ENCODE data around the gene CMTM1.
"Not testable (repeated sequence)": the region's sequence is repeated elsewhere in the genome, so short reads cannot be mapped to it uniquely, and the experiment has no call there.

The CMTM1 gene

DNA sequence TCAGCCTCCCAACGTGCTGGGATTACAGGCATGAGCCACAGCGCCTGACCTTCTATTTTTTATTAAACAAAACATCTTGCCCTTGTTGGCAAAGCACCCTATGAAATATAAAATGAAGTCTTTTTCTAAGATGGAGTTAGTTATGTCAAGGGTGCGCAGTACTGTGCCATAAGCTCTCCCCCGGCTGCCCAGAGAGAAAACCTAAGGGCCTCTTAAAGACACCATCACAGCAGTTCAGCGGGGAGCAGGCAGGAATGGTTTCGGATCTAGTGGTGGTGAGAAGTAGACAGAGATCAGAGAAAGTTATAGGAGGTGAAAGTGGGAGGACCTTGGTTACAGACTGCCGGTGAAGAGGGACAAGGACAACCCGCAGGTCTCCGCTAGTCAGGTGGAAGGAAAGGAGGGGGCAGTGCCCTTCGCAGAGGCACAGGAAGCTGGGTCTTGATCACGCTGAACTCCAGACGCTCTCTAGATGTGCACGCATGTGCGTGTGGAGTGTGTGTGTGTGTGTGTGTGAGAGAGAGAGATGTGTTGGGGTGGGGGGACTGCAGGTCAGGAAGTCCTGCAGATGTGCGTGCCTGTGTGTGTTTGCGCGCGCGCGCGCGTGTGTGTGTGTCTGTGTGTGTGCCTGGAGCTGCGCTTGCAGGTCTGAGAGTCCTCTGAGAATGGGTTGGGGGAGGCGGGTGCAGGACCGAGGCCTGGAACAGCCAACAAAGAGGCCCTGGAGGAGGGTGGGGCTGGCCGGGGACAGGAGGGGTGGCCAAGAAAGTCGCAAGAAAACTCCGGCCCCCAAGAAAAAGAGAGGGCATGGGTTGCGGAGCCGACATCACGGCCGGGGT is 37.5 kb downstream of the CMTM1 start:
- Mint-ChIP-seq H3K9me3 (peaks cover 5% of the 10 kb centered on the region), H3K4me1 (ENCODE audit: low read depth) (peaks cover 54% of the 10 kb centered on the region), H3K4me3 (peak overlapping the region; percentile 85), H3K36me3 (ENCODE audit: low read depth) (peaks cover 22% of the 10 kb centered on the region), H3K27ac (peak overlapping the region; percentile 93), H3K27me3 (no peaks in the 10 kb centered on the region)
- DNase-seq, result no peak

DNA sequence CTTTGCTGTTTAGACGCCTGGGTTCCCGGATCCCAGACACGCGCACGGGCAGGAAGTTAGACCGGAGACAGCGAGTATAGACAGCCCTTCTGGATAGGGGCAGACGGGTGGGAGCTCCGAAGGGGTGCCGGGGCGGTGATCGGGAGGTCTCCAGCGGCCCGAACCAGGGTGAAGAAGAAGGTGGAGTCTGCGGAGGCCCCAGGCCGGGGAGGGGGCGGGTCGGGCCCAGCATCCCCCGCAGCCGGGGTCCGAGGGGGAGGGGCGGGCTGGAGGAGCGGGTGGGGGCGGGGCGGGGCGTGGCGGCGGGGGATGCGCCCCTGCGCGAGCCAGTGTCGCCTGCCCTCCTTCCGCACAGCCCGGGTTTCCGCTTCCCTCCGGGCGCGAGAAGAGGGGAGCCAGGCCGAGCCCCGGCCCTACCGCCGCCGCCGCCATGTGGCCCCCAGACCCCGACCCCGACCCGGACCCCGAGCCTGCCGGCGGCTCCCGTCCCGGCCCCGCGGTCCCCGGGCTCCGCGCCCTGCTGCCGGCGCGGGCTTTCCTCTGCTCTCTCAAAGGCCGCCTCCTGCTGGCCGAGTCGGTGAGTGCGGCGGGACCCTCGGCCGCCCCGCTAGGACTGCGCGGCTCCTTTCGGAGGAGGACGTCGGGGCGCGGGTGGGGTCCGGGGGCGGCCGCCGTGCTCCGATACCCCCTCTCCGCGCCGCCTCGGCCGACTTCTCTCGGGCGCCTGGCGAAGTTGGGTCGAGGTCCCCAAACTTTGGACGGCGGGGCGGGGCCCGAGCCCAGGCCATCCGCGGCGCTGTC is 38.3 kb downstream of the CMTM1 start, which contains the start of gene CMTM3:
Gene CMTM3, plus strand, starts transcription at position 329 of the 801 bp plus-strand sequence. Its CDS starts 102 bp downstream, at position 431.
- H3K4me1 Mint-ChIP-seq (ENCODE audit: low read depth), result peaks cover 52% of the 10 kb centered on the region
- H3K27ac Mint-ChIP-seq, result peak within 1 kb of the TSS; percentile 93
- H3K27me3 Mint-ChIP-seq, result no peaks in the 10 kb centered on the region
- peak within 1 kb of the TSS; percentile 85 for H3K4me3 Mint-ChIP-seq
- H3K9me3 Mint-ChIP-seq, result peaks cover 5% of the 10 kb centered on the region
- DNase-seq, result peak; percentile 90
- H3K36me3 Mint-ChIP-seq (ENCODE audit: low read depth), result peaks cover 31% of the 10 kb centered on the region

DNA sequence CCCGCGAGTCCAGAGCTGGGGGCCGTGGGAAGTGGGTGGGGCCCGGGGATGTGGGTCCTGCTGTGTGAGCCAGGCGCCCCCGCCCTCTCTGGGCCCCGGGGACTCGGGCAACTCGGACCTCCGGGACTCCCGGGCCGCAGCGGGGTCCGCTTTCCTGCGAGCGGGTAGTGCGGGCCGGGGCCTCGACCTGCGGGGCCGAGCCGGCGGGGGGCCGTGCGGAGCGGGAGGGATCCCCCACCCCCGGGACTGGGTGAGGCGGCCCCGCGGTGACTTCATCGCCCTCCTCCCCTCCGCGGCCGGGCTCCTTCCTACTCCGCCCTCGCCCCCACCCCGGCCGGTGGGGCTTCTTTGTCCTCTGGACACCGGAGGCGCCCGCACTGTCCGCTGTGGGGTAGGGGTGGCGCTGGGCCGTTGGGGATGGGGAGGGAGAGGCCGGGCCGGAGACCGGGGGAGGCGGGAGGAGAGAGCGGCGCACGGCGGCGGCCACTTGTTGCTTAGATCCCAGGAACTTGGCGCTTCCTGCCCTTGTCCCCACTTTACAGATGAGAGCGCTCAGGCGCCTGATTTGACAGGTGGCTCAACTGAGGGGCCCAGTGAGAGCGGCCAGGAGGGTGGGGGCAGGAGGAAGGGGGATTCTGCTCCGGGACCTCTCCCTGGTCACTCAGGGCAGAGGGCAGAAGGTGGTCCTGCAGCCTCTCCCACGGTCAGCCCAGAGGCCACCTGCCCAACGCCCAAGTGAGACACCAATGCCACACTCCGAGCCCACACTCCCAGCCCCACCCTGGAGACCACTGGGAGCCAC is 39.1 kb downstream of the CMTM1 start:
- peaks cover 48% of the 10 kb centered on the region for H3K4me1 Mint-ChIP-seq (ENCODE audit: low read depth)
- H3K36me3 Mint-ChIP-seq (ENCODE audit: low read depth), result peaks cover 39% of the 10 kb centered on the region
- peaks cover 5% of the 10 kb centered on the region for H3K9me3 Mint-ChIP-seq
- peak overlapping the region; percentile 85 for H3K4me3 Mint-ChIP-seq
- H3K27me3 Mint-ChIP-seq, result no peaks in the 10 kb centered on the region
- DNase-seq, result peak; percentile 67
- H3K27ac Mint-ChIP-seq, result peak overlapping the region; percentile 89

DNA sequence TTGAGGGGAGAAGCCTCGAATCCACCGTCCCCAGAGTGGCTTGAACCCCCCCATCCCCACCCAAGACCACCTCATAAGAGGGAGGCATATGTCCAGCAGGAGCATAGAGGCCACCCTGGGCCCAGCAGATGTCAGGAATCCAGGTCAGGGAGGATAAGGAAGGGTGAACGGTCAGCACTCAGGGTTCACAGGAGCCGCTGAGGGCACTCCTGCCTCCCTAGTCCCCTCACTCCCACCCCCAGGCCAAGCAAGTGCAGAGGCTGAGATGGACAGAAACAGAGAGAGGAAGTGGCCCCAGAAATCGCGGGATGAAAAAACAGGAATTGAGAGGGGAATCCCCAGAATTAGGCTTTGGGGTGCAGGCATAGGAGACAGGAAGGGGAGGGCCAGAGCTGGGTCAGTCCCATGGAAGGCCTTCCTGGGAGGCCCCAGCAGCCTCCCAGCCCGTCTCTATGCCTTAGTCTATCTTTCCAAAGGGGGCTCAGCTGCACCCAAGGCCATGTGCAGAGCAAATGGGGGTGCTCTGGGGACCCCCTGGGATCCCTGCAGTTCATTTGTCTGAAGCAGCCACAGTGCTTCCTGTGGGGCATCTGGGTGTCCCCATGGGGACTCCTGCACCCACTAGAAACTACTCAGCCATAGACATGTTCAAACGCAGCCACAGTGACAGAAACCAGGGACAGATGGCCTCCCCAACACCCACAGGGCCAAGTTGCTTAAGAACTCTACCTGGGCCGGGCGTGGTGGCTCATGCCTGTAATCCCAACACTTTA is 39.9 kb downstream of the CMTM1 start:
- DNase-seq, result no peak
- Mint-ChIP-seq H3K4me1 (ENCODE audit: low read depth) (peaks cover 42% of the 10 kb centered on the region), H3K36me3 (ENCODE audit: low read depth) (peaks cover 46% of the 10 kb centered on the region), H3K27ac (peak overlapping the region; percentile 89), H3K27me3 (no peaks in the 10 kb centered on the region), H3K9me3 (peaks cover 3% of the 10 kb centered on the region), H3K4me3 (peak overlapping the region; percentile 85)

DNA sequence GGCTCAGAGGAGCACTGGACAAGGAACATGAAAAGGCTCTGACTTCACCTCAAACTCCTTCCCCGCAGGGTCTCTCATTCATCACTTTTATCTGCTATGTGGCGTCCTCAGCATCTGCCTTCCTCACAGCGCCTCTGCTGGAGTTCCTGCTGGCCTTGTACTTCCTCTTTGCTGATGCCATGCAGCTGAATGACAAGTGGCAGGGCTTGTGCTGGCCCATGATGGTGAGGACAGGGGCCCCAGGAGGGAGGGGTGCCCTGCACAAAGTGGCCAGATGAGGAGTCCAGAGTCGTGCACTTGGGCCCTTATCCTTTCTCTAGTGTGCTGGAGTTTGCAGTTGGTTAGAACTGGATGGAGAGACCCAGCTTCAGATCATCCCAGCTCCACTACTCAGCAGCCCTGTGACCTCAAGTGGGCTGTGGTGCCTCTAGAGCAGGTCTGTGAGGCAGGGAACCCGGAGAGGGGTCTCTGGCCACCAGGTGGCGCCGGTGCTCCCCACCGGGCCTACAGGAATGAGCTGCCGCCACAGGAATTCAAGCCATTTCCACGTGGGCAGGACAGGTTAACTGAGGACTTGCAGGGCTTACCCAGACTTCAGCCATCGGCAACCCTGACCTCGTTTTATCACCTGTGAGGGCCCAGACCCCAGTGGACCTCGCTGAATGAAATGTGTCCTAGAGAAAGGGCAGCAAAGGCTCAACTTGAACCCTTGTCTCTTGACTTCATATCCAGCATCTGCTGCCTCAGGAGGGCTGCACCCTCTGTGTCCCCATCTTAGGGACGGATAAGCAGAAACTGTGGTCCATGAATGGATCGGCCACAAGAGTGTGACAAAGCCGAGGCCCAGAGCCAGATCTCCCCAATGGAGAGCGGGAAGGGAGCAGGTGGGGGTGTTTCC is 42.3 kb downstream of the CMTM1 start:
- DNase-seq, result peak; percentile 90
- no peaks in the 10 kb centered on the region for H3K27me3 Mint-ChIP-seq
- H3K4me1 Mint-ChIP-seq (ENCODE audit: low read depth), result peaks cover 38% of the 10 kb centered on the region
- no peaks in the 10 kb centered on the region for H3K9me3 Mint-ChIP-seq
- H3K27ac Mint-ChIP-seq, result peak overlapping the region; percentile 81
- H3K36me3 Mint-ChIP-seq (ENCODE audit: low read depth), result peaks cover 70% of the 10 kb centered on the region
- H3K4me3 Mint-ChIP-seq, result no peak overlapping the region

DNA sequence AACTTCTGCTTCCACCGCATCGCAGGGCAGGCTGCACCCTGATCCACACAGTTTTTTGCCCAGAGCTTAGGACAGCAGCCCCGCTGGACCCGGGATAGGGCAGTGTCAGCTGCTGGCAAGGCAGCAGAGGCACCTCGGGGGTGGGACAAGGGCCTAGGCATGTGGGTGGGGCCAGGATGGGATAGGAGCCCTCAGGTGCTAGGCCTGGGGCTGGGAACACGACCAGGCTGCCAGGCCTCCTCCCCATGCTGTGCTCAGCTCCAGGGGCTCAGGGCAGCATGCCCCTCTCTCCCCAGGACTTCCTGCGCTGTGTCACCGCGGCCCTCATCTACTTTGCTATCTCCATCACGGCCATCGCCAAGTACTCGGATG is 42.9 kb downstream of the CMTM1 start:
- Mint-ChIP-seq H3K4me1 (ENCODE audit: low read depth) (peaks cover 31% of the 10 kb centered on the region), H3K4me3 (no peak overlapping the region), H3K27me3 (no peaks in the 10 kb centered on the region), H3K9me3 (no peaks in the 10 kb centered on the region), H3K27ac (peak overlapping the region; percentile 81), H3K36me3 (ENCODE audit: low read depth) (peaks cover 71% of the 10 kb centered on the region)
- no peak for DNase-seq

DNA sequence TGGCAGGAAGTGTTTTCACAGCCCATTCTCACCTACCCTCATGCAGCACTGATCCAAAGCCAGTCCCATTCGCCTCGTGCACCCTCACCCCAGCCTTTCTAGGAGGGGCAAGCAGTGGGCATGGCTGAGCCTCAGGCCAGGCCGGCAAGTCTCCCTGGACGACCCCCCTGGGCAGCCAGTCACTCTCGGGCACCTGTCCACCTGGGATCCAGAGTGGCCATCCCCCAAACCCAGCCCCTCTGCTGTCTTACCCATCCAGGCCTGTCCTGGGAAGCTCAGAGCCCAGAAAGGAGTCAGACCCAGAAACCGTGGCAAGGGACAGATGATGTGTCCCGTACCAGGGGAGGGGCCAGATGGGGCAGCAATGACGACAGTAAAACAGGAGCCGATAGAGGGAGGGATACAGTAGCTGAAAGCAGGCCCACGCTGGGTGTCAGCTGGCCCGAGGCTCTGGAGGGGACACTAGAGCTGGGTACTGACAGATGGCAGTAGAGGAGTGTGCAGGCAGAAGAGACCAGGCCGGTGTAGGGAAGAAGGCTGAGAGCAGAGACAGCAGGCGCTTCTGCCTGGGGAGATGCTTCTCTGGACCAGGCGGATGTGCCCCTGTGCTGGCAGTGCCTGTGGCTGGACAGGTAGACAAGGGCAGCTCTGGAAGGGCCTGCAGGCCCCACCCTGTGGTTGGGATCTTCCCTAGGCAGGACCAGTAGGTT is 44.0 kb downstream of the CMTM1 start:
- Mint-ChIP-seq H3K27me3 (no peaks in the 10 kb centered on the region), H3K4me3 (no peak overlapping the region), H3K36me3 (ENCODE audit: low read depth) (peaks cover 78% of the 10 kb centered on the region), H3K27ac (peak overlapping the region; percentile 63), H3K9me3 (no peaks in the 10 kb centered on the region), H3K4me1 (ENCODE audit: low read depth) (peaks cover 29% of the 10 kb centered on the region)
- no peak for DNase-seq

DNA sequence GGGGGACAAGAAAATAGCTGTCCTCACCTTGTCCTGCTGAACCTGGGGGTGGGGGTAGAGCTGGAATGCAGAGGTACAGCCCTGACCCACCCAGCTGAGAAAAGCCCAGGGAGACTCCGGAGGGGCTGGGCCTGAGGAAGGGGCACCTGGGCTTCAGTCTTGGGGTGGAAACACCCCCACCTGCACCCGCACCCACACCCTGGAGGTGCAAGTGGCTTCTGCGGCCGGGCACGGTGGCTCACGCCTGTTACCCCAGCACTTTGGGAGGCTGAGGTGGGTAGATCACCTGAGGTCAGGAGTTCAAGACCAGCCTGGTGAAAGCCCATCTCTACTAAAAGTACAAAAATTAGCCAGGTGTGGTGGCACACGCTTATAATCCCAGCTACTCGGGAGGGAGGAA is 45.7 kb downstream of the CMTM1 start:
- not testable (repeated sequence) for DNase-seq, H3K9me3 Mint-ChIP-seq, H3K27me3 Mint-ChIP-seq, H3K27ac Mint-ChIP-seq, H3K4me3 Mint-ChIP-seq
- H3K4me1 Mint-ChIP-seq (ENCODE audit: low read depth), result peaks cover 19% of the 10 kb centered on the region
- H3K36me3 Mint-ChIP-seq (ENCODE audit: low read depth), result peaks cover 74% of the 10 kb centered on the region

DNA sequence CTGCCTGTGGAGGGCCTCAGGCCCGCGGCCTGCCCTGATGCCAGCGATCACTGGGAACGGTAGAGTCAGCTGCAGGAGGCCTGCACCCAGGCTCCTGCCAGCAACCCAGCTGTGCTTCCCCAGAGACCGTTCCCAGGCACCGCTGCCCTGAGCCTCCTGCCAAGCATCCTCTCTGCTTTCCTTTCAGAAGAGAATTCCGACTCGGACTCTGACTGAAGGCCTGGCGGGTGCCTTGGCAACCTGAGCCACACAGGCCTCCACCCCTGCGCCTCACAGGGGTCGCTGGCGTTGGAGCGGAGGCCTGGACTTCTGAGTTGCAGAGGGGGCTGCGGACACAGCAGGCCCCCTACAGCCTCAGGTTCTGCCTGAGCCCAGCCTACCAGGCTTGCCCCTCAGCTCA is 46.2 kb downstream of the CMTM1 start:
- Mint-ChIP-seq H3K4me3 (no peak overlapping the region), H3K9me3 (no peaks in the 10 kb centered on the region), H3K36me3 (ENCODE audit: low read depth) (peaks cover 70% of the 10 kb centered on the region), H3K27me3 (no peaks in the 10 kb centered on the region), H3K4me1 (ENCODE audit: low read depth) (peaks cover 14% of the 10 kb centered on the region), H3K27ac (no peak overlapping the region)
- DNase-seq, result no peak

DNA sequence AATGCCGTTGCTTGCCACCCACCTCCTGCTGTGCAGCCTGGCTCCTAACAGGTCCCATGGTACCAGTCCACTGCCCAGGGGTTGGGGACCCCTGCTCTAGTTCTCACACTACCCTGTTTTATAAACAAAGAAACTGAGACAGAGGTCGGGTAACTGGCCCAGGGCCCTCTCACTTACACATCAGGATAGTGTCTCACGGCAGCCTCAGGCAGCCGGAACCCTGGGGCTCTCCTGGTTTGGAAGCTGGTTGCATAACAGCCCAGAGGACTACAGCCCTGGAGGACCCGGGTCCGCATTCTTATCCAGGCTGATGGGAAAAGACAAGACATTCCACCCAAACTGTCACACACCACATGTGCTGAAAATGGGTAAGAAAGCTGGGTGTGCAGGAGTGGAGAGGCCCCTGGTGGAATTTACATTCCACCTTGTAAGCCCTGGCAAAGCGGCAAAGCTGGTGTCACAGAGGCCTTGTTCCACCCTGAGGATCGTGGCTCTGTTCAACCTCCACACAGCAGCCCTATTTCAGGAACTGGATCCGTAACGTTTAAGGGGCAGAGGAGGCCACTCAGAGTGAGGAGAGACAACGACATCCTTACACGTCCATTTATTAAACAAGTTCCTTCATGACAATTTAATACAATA is 48.0 kb downstream of the CMTM1 start:
- H3K4me3 Mint-ChIP-seq, result no peak overlapping the region
- no peak overlapping the region for H3K27ac Mint-ChIP-seq
- H3K4me1 Mint-ChIP-seq (ENCODE audit: low read depth), result peaks cover 1% of the 10 kb centered on the region
- H3K9me3 Mint-ChIP-seq, result no peaks in the 10 kb centered on the region
- H3K27me3 Mint-ChIP-seq, result no peaks in the 10 kb centered on the region
- H3K36me3 Mint-ChIP-seq (ENCODE audit: low read depth), result peaks cover 56% of the 10 kb centered on the region
- DNase-seq, result no peak

DNA sequence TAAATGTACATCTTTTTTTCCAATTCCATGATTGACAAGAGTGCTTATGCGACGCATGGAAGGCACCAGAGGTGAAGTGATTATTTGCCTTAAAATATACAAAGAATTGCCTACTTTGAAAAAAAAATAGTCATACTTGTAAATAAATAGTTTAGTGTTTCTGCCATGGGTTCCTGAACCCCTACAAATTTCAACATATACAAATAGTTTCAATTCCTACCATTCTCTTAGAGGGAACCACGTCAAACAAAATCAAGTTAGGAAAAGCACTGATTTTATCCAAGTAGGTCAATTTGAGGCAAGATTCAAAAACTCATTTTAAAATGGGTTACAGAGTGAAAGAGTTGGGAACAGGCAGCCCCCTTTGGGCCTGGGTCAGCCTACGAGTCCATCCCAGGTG is 49.9 kb downstream of the CMTM1 start:
- no peaks in the 10 kb centered on the region for H3K27me3 Mint-ChIP-seq
- peaks cover 8% of the 10 kb centered on the region for H3K4me1 Mint-ChIP-seq (ENCODE audit: low read depth)
- H3K4me3 Mint-ChIP-seq, result no peak overlapping the region
- no peak overlapping the region for H3K27ac Mint-ChIP-seq
- peaks cover 38% of the 10 kb centered on the region for H3K36me3 Mint-ChIP-seq (ENCODE audit: low read depth)
- no peaks in the 10 kb centered on the region for H3K9me3 Mint-ChIP-seq
- DNase-seq, result no peak

DNA sequence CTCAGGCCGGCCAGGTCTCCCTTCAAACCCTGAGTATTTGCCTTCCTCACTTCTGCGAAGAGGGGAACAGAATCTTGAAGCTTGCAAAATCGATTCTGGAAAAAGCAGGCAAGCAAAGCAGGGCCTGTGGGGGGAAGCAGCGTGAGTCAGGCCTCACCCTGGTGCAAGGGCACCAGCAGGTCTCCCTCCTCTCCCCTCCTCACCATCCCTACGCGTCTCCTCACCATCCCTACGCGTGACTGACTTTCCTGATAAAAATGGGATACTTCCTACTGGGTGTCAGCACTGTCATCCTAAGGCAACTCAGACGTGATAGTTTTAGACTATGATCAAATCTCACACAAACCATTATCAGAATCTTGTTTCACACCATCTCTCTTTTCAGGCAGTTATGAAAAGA is 50.4 kb downstream of the CMTM1 start:
- Mint-ChIP-seq H3K4me1 (ENCODE audit: low read depth) (peaks cover 8% of the 10 kb centered on the region), H3K36me3 (ENCODE audit: low read depth) (peaks cover 33% of the 10 kb centered on the region), H3K27me3 (no peaks in the 10 kb centered on the region), H3K9me3 (no peaks in the 10 kb centered on the region), H3K4me3 (no peak overlapping the region), H3K27ac (no peak overlapping the region)
- no peak for DNase-seq
